Femur (tissue), 1 donor: Measurements from ENCODE around the gene NOX4.

Source experiments
- DNase-seq: peaks from one replicate; pipeline ENCODE4 v3.0.0-alpha.2; 2017

NOX4 gene

GRCh38 chr11:89490981-89491690 is at the start of gene NOX4:
NOX4 (minus strand) TSS chr11:89491375; CDS start chr11:89491246, 129 bp downstream.
- peak; percentile 75 for DNase-seq

GRCh38 chr11:89540826-89541225 is 49.7 kb upstream of the NOX4 start:
- no peak for DNase-seq

- no peak for DNase-seq
Measured at GRCh38 chr11:89537936-89538335, 46.8 kb upstream of the NOX4 start.

GRCh38 chr11:89536926-89537325 is 45.8 kb upstream of the NOX4 start:
- no peak for DNase-seq

GRCh38 chr11:89535221-89535620 is 44.0 kb upstream of the NOX4 start:
- DNase-seq: no peak

GRCh38 chr11:89529626-89530380 is 38.6 kb upstream of the NOX4 start:
- no peak for DNase-seq

- no peak for DNase-seq
Measured at GRCh38 chr11:89521792-89522191, 30.6 kb upstream of the NOX4 start.

GRCh38 chr11:89521294-89521693 is 30.1 kb upstream of the NOX4 start:
- DNase-seq: no peak

GRCh38 chr11:89516496-89516895 is 25.3 kb upstream of the NOX4 start:
- no peak for DNase-seq

- DNase-seq: no peak
Measured at GRCh38 chr11:89508544-89508943, 17.4 kb upstream of the NOX4 start.

- no peak for DNase-seq
Measured at GRCh38 chr11:89504270-89504669, 13.1 kb upstream of the NOX4 start.

GRCh38 chr11:89503422-89503821 is 12.2 kb upstream of the NOX4 start:
- DNase-seq: no peak

GRCh38 chr11:89502301-89502700 is 11.1 kb upstream of the NOX4 start:
- DNase-seq: no peak

- no peak for DNase-seq
Measured at GRCh38 chr11:89500336-89500735, 9.2 kb upstream of the NOX4 start.

GRCh38 chr11:89498845-89499448 is 7.8 kb upstream of the NOX4 start:
- no peak for DNase-seq

- no peak for DNase-seq
Measured at GRCh38 chr11:89495951-89496350, 4.8 kb upstream of the NOX4 start.

GRCh38 chr11:89493431-89493830 is 2.3 kb upstream of the NOX4 start:
- no peak for DNase-seq

GRCh38 chr11:89490602-89490980 is 584 bp downstream of the NOX4 start:
- DNase-seq: no peak

GRCh38 chr11:89489930-89490329 is 1.2 kb downstream of the NOX4 start:
- no peak for DNase-seq

- no peak for DNase-seq
Measured at GRCh38 chr11:89487016-89487415, 4.2 kb downstream of the NOX4 start.

GRCh38 chr11:89484896-89485295 is 6.3 kb downstream of the NOX4 start:
- no peak for DNase-seq

GRCh38 chr11:89477175-89477574 is 14.0 kb downstream of the NOX4 start:
- no peak for DNase-seq

- no peak for DNase-seq
Measured at GRCh38 chr11:89463266-89463780, 27.9 kb downstream of the NOX4 start.

- no peak for DNase-seq
Measured at GRCh38 chr11:89458716-89459115, 32.5 kb downstream of the NOX4 start.
